Astrocyte of the spinal cord (primary cell): ENCODE data around the gene BTBD6.

ENCODE experiments used
- DNase-seq: peaks from one replicate; pipeline ENCODE4 v3.0.0; 2011; ENCODE audit warnings: low read depth, low spot score
- H3K4me3 ChIP-seq: 2 replicates; pipeline ENCODE4 v1.5.1; 2011; ENCODE audit warnings: low read depth, mild to moderate bottlenecking, low read length, moderate library complexity
- in situ Hi-C: cut with HindIII; loops from 2 replicates; pipeline ENCODE4 v1.10.0; 2017; ENCODE audit warnings: low sequenced_read_pairs
- TF ChIP-seq, protein P1 (sequence below): IDR thresholded peaks from 2 replicates; pipeline ENCODE4 v1.5.1; 2012; ENCODE audit warnings: low read depth, mild to moderate bottlenecking, low read length, inconsistent platforms

Gene BTBD6

DNA sequence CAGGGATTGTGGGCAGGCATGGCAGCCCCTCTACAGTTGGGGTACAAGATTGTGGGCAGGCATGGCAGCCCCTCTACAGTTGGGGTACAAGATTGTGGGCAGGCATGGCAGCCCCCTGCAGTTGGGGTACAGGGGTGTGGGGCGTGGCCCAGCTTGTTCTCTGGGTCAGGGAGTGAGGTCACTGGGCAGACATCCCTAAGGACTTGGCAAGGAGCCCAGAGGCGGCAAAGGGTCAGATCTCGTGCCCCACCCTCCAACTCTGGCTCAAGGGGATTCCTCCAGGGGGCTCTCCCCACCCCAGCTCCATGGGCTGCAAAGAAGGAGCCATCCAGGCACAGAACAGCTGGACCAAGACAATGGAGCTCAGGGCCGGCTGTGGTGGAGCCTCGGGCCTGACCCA is 41.5 kb upstream of the BTBD6 start:
- TF ChIP-seq, protein P1, sequence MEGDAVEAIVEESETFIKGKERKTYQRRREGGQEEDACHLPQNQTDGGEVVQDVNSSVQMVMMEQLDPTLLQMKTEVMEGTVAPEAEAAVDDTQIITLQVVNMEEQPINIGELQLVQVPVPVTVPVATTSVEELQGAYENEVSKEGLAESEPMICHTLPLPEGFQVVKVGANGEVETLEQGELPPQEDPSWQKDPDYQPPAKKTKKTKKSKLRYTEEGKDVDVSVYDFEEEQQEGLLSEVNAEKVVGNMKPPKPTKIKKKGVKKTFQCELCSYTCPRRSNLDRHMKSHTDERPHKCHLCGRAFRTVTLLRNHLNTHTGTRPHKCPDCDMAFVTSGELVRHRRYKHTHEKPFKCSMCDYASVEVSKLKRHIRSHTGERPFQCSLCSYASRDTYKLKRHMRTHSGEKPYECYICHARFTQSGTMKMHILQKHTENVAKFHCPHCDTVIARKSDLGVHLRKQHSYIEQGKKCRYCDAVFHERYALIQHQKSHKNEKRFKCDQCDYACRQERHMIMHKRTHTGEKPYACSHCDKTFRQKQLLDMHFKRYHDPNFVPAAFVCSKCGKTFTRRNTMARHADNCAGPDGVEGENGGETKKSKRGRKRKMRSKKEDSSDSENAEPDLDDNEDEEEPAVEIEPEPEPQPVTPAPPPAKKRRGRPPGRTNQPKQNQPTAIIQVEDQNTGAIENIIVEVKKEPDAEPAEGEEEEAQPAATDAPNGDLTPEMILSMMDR, result no peak
- DNase-seq, result no peak
- in situ Hi-C loops, result no loop called here
- no peak overlapping the region for H3K4me3 ChIP-seq

DNA sequence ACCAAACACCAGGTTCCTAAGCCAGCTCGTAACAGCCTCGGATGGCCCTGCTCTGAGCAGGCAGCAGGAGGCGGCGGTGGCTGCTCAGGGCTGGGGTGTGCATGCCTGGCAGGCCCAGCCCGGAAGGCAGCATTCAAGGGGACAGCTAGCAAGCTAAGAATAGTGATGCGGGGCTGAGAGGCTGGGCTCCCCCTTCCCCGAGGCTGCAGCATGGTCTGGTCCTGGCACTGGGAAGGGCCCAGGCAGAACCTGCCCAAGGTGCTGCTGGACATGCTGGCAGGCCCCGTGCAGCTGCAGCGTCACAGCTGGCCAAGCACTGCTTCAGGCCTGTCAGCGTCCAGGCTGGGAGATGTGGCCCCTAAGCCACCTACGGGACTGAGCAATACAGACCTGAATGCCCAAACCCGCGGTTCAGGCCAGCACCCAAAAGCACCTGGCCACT is 40.9 kb upstream of the BTBD6 start:
- H3K4me3 ChIP-seq, result no peak overlapping the region
- TF ChIP-seq, protein P1, result peak; percentile 18
- DNase-seq, result no peak
- in situ Hi-C loops, result no loop called here

DNA sequence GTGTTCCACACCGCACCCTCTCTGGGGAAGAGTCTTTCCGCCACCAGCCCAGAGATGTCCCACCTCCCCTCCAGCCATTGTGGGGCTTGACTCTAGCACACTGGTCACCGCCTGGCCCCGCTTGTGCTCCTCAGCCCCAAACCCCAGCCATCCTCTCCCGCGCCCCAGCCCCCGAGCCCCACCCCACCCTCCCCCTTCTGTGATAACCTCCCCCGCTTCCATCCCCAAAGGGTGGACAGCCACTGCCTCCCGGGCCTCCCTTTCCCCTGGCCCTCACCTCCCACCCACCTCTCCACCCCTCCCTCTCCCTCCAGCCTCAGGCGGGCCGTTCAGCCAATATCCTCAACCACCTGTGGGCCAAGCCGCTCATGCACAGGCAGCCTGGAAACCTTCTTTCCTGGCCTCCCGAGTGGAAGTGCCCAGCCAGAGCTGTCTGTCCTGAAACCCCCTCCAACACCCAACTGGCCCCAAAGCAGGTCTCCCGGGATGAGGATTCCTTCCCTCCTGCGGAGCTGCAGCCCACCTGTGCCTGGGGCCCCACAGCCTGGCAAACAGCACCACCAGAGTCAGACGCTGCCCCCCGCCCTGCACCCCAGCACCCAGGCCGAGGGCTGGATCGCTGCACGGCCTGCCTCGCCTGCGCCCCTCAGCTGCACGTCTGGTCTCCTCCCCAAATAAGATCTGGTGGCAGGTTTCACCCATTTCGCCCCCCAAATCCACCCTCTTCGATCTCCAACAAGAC is 40.2 kb upstream of the BTBD6 start:
- TF ChIP-seq, protein P1, result no peak
- no peak overlapping the region for H3K4me3 ChIP-seq
- in situ Hi-C loops, result no loop called here
- DNase-seq, result no peak

DNA sequence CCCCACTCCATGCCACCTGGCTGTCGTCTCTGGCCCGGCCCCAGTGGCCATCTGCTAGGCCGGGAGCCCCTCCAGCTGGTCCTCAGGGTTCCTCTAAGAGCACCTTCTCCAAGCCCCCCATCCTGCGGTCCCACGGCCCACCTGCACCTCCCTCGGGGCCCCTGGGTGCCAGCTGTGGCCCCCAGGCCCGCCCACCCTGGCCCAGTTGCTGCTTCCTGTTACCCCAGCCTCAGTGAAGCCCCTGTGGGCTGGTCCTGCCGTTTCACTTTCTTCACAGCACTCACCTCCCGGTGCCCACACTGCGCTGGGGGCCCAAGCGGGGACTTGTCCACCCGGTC is 39.6 kb upstream of the BTBD6 start:
- H3K4me3 ChIP-seq, result no peak overlapping the region
- in situ Hi-C loops, result no loop called here
- no peak for DNase-seq
- TF ChIP-seq, protein P1, result no peak

DNA sequence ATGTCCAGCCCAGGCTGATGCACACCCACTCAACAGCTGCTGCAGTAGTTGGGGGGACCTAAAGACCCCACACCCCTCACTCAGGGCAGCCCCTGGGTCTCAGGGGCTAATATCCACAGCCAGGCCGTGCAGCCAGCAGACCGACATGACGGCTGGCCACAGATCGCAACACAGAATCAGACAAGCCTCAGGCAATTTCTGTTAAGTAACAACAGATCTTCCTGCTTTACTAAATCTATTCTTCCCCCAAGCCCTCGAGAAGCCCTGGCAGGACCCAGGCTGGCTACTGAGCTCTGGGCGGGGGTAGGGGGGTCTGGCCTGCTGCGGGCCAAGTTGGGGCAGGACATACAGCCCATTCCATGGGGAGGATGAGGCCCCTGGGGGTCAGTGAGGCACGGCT is 39.2 kb upstream of the BTBD6 start:
- no peak for DNase-seq
- TF ChIP-seq, protein P1, result no peak
- in situ Hi-C loops, result no loop called here

DNA sequence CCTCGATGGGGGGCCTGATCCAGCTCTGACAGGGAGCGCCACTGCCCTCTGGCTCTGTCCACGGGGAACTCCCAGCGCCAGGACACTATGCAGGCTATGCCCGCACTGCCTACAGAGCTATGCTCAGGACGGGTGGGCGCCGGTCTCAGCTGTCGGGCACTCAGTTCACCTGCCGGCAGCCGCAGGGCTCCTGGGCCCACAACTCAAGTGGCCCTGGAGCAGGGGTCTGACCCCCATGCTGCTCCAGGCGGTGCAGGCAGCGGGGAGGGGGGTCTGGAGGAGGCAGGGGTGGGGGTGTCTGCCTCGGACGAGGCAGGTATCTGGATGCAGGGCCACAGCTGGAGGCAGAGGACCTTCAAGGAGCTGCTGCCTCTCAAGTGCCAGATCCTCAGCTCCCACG is 38.7 kb upstream of the BTBD6 start:
- DNase-seq, result no peak
- in situ Hi-C loops, result no loop called here
- no peak overlapping the region for H3K4me3 ChIP-seq
- TF ChIP-seq, protein P1, result no peak

More for the DNA sequence above, 39.2 kb upstream of the BTBD6 start:
- H3K4me3 ChIP-seq, result no peak overlapping the region
